Measurements from ENCODE around the gene TPM2.

Gene TPM2

DNA sequence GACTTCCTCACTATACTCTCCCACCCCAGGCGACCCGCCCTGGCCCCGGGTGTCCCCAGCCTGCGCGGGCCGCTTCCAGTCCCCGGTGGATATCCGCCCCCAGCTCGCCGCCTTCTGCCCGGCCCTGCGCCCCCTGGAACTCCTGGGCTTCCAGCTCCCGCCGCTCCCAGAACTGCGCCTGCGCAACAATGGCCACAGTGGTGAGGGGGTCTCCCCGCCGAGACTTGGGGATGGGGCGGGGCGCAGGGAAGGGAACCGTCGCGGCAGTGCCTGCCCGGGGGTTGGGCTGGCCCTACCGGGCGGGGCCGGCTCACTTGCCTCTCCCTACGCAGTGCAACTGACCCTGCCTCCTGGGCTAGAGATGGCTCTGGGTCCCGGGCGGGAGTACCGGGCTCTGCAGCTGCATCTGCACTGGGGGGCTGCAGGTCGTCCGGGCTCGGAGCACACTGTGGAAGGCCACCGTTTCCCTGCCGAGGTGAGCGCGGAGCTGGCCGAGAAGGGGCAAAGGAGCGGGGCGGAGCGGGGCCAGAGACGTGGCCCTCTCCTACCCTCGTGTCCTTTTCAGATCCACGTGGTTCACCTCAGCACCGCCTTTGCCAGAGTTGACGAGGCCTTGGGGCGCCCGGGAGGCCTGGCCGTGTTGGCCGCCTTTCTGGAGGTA is 13.9 kb downstream of the TPM2 start:
- no peaks in the 10 kb centered on the region for H3K79me2 ChIP-seq (ENCODE audit: insufficient read depth, low read length)
- H3K27me3 ChIP-seq (ENCODE audit: low read length), result no peaks in the 10 kb centered on the region
- H3K9me2 ChIP-seq (replicated peaks; ENCODE audit: insufficient read depth, low read length), result no peaks in the 10 kb centered on the region
- H3K9me3 ChIP-seq (ENCODE audit: insufficient read depth, low read length), result no peaks in the 10 kb centered on the region
- no peak overlapping the region for H3K9ac ChIP-seq (ENCODE audit: low read length)
- no peak overlapping the region for H3K4me3 ChIP-seq (ENCODE audit: insufficient read depth, low read length, poor library complexity, severe bottlenecking)
- no peaks in the 10 kb centered on the region for H3F3A ChIP-seq (ENCODE audit: insufficient read depth)
- no peak overlapping the region for H3K27ac ChIP-seq (ENCODE audit: low read depth, low read length)
- H2AFZ ChIP-seq (ENCODE audit: low read depth, low read length, severe bottlenecking), result no peak overlapping the region
- TF ChIP-seq EZH2phosphoT487 (conservative IDR thresholded peaks at IDR 0.05; ENCODE audit: low read length), result no peak
- TF ChIP-seq, protein P1, sequence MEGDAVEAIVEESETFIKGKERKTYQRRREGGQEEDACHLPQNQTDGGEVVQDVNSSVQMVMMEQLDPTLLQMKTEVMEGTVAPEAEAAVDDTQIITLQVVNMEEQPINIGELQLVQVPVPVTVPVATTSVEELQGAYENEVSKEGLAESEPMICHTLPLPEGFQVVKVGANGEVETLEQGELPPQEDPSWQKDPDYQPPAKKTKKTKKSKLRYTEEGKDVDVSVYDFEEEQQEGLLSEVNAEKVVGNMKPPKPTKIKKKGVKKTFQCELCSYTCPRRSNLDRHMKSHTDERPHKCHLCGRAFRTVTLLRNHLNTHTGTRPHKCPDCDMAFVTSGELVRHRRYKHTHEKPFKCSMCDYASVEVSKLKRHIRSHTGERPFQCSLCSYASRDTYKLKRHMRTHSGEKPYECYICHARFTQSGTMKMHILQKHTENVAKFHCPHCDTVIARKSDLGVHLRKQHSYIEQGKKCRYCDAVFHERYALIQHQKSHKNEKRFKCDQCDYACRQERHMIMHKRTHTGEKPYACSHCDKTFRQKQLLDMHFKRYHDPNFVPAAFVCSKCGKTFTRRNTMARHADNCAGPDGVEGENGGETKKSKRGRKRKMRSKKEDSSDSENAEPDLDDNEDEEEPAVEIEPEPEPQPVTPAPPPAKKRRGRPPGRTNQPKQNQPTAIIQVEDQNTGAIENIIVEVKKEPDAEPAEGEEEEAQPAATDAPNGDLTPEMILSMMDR (IDR thresholded peaks at IDR 0.05; ENCODE audit: insufficient read depth, low read length, poor library complexity, severe bottlenecking), result no peak
- no peaks in the 10 kb centered on the region for H3K36me3 ChIP-seq (ENCODE audit: low read length)
- H4K20me1 ChIP-seq (ENCODE audit: low read depth, low read length), result no peaks in the 10 kb centered on the region
- H3K4me2 ChIP-seq (ENCODE audit: low read depth, low read length, poor library complexity, severe bottlenecking), result no peak overlapping the region

DNA sequence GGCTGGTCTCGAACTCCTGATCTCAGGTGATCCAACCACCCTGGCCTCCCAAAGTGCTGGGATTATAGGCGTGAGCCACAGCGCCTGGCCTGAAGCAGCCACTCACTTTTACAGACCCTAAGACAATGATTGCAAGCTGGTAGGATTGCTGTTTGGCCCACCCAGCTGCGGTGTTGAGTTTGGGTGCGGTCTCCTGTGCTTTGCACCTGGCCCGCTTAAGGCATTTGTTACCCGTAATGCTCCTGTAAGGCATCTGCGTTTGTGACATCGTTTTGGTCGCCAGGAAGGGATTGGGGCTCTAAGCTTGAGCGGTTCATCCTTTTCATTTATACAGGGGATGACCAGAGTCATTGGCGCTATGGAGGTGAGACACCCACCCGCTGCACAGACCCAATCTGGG is 14.5 kb downstream of the TPM2 start:
- Histone ChIP-seq H3K4me2 (ENCODE audit: low read depth, low read length, poor library complexity, severe bottlenecking) (no peak overlapping the region), H3F3A (ENCODE audit: insufficient read depth) (no peaks in the 10 kb centered on the region), H3K36me3 (ENCODE audit: low read length) (no peaks in the 10 kb centered on the region), H2AFZ (ENCODE audit: low read depth, low read length, severe bottlenecking) (no peak overlapping the region), H3K9ac (ENCODE audit: low read length) (no peak overlapping the region), H3K79me2 (ENCODE audit: insufficient read depth, low read length) (no peaks in the 10 kb centered on the region), H3K27me3 (ENCODE audit: low read length) (no peaks in the 10 kb centered on the region), H4K20me1 (ENCODE audit: low read depth, low read length) (no peaks in the 10 kb centered on the region), H3K4me3 (ENCODE audit: insufficient read depth, low read length, poor library complexity, severe bottlenecking) (no peak overlapping the region), H3K9me2 (replicated peaks; ENCODE audit: insufficient read depth, low read length) (no peaks in the 10 kb centered on the region), H3K9me3 (ENCODE audit: insufficient read depth, low read length) (no peaks in the 10 kb centered on the region), H3K27ac (ENCODE audit: low read depth, low read length) (no peak overlapping the region)
- TF ChIP-seq EZH2phosphoT487 (conservative IDR thresholded peaks at IDR 0.05; ENCODE audit: low read length), result no peak
- TF ChIP-seq, protein P1 (IDR thresholded peaks at IDR 0.05; ENCODE audit: insufficient read depth, low read length, poor library complexity, severe bottlenecking), result no peak

DNA sequence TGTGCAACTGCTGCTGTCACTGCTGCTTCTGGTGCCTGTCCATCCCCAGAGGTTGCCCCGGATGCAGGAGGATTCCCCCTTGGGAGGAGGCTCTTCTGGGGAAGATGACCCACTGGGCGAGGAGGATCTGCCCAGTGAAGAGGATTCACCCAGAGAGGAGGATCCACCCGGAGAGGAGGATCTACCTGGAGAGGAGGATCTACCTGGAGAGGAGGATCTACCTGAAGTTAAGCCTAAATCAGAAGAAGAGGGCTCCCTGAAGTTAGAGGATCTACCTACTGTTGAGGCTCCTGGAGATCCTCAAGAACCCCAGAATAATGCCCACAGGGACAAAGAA is 15.7 kb downstream of the TPM2 start:
- H3K4me3 ChIP-seq (ENCODE audit: insufficient read depth, low read length, poor library complexity, severe bottlenecking), result no peak overlapping the region
- no peaks in the 10 kb centered on the region for H3K36me3 ChIP-seq (ENCODE audit: low read length)
- no peak overlapping the region for H2AFZ ChIP-seq (ENCODE audit: low read depth, low read length, severe bottlenecking)
- H3K27ac ChIP-seq (ENCODE audit: low read depth, low read length), result no peak overlapping the region
- no peaks in the 10 kb centered on the region for H3F3A ChIP-seq (ENCODE audit: insufficient read depth)
- TF ChIP-seq, protein P1 (IDR thresholded peaks at IDR 0.05; ENCODE audit: insufficient read depth, low read length, poor library complexity, severe bottlenecking), result no peak
- TF ChIP-seq EZH2phosphoT487 (conservative IDR thresholded peaks at IDR 0.05; ENCODE audit: low read length), result no peak
- H3K79me2 ChIP-seq (ENCODE audit: insufficient read depth, low read length), result no peaks in the 10 kb centered on the region
- H3K4me2 ChIP-seq (ENCODE audit: low read depth, low read length, poor library complexity, severe bottlenecking), result no peak overlapping the region
- no peaks in the 10 kb centered on the region for H4K20me1 ChIP-seq (ENCODE audit: low read depth, low read length)
- H3K9me2 ChIP-seq (replicated peaks; ENCODE audit: insufficient read depth, low read length), result no peaks in the 10 kb centered on the region
- H3K9ac ChIP-seq (ENCODE audit: low read length), result no peak overlapping the region
- no peaks in the 10 kb centered on the region for H3K27me3 ChIP-seq (ENCODE audit: low read length)
- H3K9me3 ChIP-seq (ENCODE audit: insufficient read depth, low read length), result no peaks in the 10 kb centered on the region
